ENCODE measurements around the gene ADGRL3. TPM values are rescaled to one million over a fixed set of nuclear protein-coding genes. Genes with fewer than 3 reads are reported as not detected.
"Not testable (repeated sequence)": the region's sequence is repeated elsewhere in the genome, so short reads cannot be mapped to it uniquely, and the experiment has no call there.

ADGRL3 gene
- total RNA-seq, 1 donor from 2014 or later, result 45.9 TPM

GRCh38 chr4:61646746-61647350 is 446.7 kb downstream of the ADGRL3 start:
- DNase-seq (ENCODE audit: low spot score); ATAC-seq; intact Hi-C loops (cut with DNase I): not testable (repeated sequence)

DNA sequence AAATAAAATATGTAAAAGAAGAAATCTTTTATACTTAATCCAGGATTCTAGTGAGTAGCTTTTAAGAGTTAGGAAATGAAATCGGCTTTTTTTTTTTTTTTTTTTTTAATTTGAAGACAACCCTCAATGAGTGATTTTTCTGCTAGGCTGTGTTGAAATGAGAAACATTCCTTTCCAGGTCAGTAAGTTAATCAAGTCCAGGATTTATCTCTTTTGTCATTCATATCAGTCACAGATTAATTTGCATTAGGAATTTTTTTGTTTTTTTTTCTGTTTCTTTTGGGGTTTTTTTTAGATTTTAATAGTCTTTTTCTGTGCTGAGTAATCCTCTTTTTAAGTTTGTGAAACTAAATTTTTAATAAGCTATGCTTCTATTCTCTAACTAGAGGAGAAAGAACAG is 448.1 kb downstream of the ADGRL3 start:
- intact Hi-C loops (cut with DNase I), result no loop called here
- DNase-seq (ENCODE audit: low spot score) (no peak), ATAC-seq (no peak)

DNA sequence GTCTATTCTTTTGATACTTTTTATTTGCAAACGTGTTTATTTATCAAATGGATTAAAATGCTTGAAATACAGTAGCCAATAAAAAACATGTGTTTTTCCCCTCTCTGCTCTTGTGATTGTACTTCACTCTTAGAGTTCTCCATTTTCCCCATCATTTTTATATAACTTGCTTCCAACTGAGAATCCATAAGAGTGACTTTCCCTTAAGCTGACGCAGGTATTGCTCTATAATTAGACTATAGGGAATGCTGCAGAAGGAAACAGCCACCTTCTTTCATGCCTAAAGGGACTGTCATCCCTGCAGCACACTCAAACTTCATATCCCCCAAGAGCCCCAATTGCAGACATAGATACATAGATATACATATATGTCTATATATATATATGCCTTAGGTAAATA is 456.9 kb downstream of the ADGRL3 start:
- no peak for DNase-seq (ENCODE audit: low spot score)
- ATAC-seq, result no peak
- intact Hi-C loops (cut with DNase I), result no loop called here

DNA sequence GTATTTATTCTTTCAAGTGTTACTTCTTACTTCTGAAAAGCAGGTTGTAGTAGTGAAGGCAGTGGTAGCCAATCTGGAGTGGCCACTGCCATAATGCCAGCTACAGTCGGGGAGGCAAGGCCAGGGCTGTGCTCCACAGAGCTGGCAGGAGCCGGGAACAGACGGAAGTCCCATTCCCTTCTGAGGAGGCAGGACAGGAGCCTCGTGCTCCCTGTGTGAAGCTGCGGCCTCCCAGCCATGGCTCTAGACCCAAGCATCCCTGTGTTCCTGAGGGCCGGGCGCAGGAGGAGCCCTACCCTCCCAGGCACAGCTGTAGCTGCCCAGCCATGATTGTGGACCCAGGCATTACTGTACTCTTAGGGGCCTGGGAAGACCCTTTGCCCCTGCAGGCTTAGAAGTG is 461.8 kb downstream of the ADGRL3 start:
- intact Hi-C loops (cut with DNase I), result no loop called here
- peak; percentile 24 for ATAC-seq
- no peak for DNase-seq (ENCODE audit: low spot score)

DNA sequence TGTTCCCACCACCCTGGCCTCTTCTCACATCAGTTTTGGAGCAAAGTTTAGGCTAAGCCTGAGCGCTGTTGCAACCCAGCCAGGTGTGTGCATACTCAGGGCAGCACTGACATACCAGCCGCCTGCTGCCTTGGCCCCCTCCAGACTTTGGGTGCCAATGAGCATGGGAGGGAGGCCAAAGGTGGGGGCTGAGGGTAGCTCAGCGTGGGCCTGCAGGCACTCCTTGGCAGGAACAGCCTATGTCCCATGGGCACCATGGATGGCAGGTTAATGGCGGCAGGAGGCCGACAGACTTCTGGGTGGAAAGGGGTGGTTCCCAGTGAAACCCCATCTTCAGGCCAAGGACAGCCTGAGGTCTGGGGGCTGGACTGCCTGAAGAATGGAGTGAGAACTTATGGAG is 462.2 kb downstream of the ADGRL3 start:
- intact Hi-C loops (cut with DNase I), result no loop called here
- DNase-seq (ENCODE audit: low spot score), result no peak
- peak; percentile 45 for ATAC-seq

- ATAC-seq, result no peak
- DNase-seq (ENCODE audit: low spot score), result no peak
- intact Hi-C loops (cut with DNase I), result no loop called here
Measured at GRCh38 chr4:61663310-61663709, 463.2 kb downstream of the ADGRL3 start.

- intact Hi-C loops (cut with DNase I), result no loop called here
- ATAC-seq (no peak), DNase-seq (ENCODE audit: low spot score) (no peak)
Measured at GRCh38 chr4:61665649-61666048, 465.5 kb downstream of the ADGRL3 start.

GRCh38 chr4:61666244-61666643 is 466.1 kb downstream of the ADGRL3 start:
- ATAC-seq (no peak), DNase-seq (ENCODE audit: low spot score) (no peak)
- intact Hi-C loops (cut with DNase I), result no loop called here

DNA sequence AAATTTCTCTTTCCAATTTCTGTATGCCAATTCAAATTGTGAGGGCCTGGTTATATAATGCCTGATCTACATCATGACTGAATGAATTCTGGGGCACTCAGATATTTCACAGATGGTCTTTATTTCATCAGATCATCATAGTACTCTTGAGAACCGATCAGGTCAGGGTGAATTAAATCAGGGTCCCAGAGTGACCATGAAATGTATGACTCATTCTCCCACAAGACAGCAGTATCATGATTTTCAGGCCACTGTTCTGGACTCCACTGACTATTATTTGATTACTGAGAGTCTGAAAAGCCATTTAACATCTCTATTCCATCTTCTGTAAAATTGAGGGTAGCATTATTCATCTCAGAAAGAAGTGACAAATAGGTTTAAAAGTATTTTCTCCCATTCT is 471.5 kb downstream of the ADGRL3 start:
- DNase-seq (ENCODE audit: low spot score), result no peak
- ATAC-seq, result no peak
- intact Hi-C loops (cut with DNase I), result no loop called here

DNA sequence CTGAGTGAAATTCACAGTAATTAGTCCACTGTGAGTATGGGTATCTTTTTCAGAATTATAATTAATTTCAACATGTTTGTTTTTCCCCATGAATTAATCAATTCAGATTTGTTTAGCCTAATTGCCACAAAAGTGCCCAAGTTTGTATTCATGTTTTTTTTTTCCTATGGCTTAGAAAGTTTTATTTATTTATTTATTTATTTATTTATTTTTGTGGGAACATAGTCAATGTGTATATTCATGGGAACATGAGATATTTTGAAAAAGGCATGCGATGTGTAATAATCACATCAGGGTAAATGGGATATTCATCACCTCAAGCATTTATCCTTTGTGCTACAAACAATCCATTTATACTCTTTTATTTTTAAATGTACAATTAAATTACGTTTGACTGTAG is 475.3 kb downstream of the ADGRL3 start:
- DNase-seq (ENCODE audit: low spot score), result no peak
- intact Hi-C loops (cut with DNase I), result no loop called here
- no peak for ATAC-seq

DNA sequence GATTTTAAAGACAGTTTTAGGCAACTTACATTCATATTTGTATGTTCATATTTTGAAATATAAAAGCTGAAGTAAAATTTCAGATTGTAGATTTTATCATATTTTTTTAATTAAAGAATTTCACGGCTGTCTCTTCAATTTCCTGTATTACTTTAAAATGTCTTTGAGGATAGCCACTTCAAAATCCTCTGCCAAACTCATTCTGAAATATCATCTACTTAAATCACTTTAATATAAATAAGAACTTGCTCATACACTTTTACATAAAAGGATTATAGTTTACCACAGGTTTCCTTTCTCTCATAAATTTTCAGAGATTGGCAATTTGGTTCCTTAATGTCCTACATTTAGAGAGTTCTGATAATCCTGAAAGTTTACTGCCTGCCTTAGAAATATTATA is 478.2 kb downstream of the ADGRL3 start:
- ATAC-seq (no peak), DNase-seq (ENCODE audit: low spot score) (no peak)
- intact Hi-C loops (cut with DNase I), result no loop called here

GRCh38 chr4:61693520-61693919 is 493.4 kb downstream of the ADGRL3 start:
- intact Hi-C loops (cut with DNase I), result no loop called here
- no peak for ATAC-seq
- no peak for DNase-seq (ENCODE audit: low spot score)

- intact Hi-C loops (cut with DNase I), result no loop called here
- DNase-seq (ENCODE audit: low spot score) (no peak), ATAC-seq (no peak)
Measured at GRCh38 chr4:61714387-61714911, 514.3 kb downstream of the ADGRL3 start.

DNA sequence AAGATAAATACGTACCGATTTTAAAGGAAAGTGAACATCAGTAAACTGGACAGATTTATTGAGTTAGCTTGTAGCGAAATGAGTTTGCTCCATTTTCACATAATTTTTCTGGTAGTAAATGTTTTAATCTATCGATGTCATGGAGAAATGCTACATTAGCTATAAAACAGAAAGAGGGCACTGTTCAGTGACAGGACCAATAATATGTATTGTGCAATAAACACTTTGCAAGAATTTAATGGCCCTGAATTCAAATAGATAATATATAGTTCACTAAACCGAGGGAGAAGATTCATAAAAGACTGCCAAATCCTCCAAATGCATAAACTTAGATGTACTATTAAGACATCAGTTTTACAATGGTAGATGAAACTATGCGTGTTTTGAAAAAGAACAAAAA is 516.3 kb downstream of the ADGRL3 start:
- intact Hi-C loops (cut with DNase I), result no loop called here
- ATAC-seq, result no peak

DNA sequence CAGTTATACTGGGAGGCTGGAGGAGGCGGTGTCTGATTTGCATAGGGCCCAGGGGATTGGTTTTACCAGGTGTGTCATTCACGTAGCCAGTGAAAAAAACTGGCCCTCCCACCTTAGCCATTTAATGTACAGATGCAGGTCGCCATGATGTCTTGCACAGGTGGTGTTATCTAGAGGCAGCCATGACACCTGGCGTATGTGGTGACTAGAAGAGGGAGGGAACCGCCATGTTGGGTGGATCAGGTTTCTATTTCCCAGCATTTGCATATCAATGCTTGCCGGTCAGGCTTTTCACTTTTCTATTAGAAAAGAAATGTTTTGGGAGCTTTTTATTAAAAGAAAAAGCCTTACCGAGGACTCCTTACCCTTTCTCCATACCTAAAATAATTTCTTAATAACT is 523.4 kb downstream of the ADGRL3 start:
- DNase-seq (ENCODE audit: low spot score) (no peak), ATAC-seq (no peak)
- intact Hi-C loops (cut with DNase I), result no loop called here

More for the DNA sequence above, 516.3 kb downstream of the ADGRL3 start:
- DNase-seq (ENCODE audit: low spot score), result no peak

- ATAC-seq (no peak), DNase-seq (ENCODE audit: low spot score) (no peak)
- intact Hi-C loops (cut with DNase I), result no loop called here
Measured at GRCh38 chr4:61727286-61727685, 527.2 kb downstream of the ADGRL3 start.

- no peak for ATAC-seq
- intact Hi-C loops (cut with DNase I), result no loop called here
- no peak for DNase-seq (ENCODE audit: low spot score)
Measured at GRCh38 chr4:61734409-61734808, 534.3 kb downstream of the ADGRL3 start.

- no peak for ATAC-seq
- intact Hi-C loops (cut with DNase I), result no loop called here
- no peak for DNase-seq (ENCODE audit: low spot score)
Measured at GRCh38 chr4:61739887-61740286, 539.8 kb downstream of the ADGRL3 start.

- DNase-seq (ENCODE audit: low spot score) (no peak), ATAC-seq (no peak)
- intact Hi-C loops (cut with DNase I), result no loop called here
Measured at GRCh38 chr4:61740886-61741285, 540.8 kb downstream of the ADGRL3 start.

- intact Hi-C loops (cut with DNase I), result no loop called here
- DNase-seq (ENCODE audit: low spot score) (no peak), ATAC-seq (no peak)
Measured at GRCh38 chr4:61741327-61742096, 541.4 kb downstream of the ADGRL3 start.

GRCh38 chr4:61750810-61751209 is 550.7 kb downstream of the ADGRL3 start:
- intact Hi-C loops (cut with DNase I), result no loop called here
- ATAC-seq (no peak), DNase-seq (ENCODE audit: low spot score) (no peak)
